Peyer's patch (tissue), 4 donors: ENCODE data around the gene MAP1LC3B2. TPM values are rescaled to one million over a fixed set of nuclear protein-coding genes. Genes with fewer than 3 reads are reported as not detected.

Experiments
- DNase-seq, 3 donors: peaks; one replicate each; pipeline ENCODE4 v3.0.0-alpha.2; 2017 to 2019
- H3K27ac ChIP-seq, 4 donors: fragments of 200-600 bp; sonication (generic); one replicate each; pipeline ENCODE4 v1.5.1; 2016 to 2019
- H3K27me3 ChIP-seq, 2 donors: fragments of 200-600 bp; sonication (generic); one replicate each; pipeline ENCODE4 v1.5.1; 2019
- H3K36me3 ChIP-seq, 3 donors: fragments of 200-600 bp; sonication (generic); one replicate each; pipeline ENCODE4 v1.5.1; 2016 to 2019
- H3K4me1 ChIP-seq, 4 donors: fragments of 200-600 bp; sonication (generic); one replicate each; pipeline ENCODE4 v1.5.1; 2016 to 2019
- H3K4me3 ChIP-seq, 4 donors: fragments of 200-600 bp; sonication (generic); 1 replicate in 3 of 4; 2 replicates in 1 of 4; pipeline ENCODE4 v1.5.1; 2016 to 2019; ENCODE audit warnings: mild to moderate bottlenecking in 1 of 4
- H3K9me3 ChIP-seq, 4 donors: fragments of 200-600 bp; sonication (generic); one replicate each; pipeline ENCODE4 v1.5.1; 2016 to 2019; ENCODE audit warnings: mild to moderate bottlenecking in 1 of 4
- POLR2A ChIP-seq, 2 donors: fragments of 450-650 bp; IDR thresholded peaks; one replicate each; pipeline ENCODE4 v1.5.1; 2017; ENCODE audit warnings: antibody characterized with exemption in 2 of 2, mild to moderate bottlenecking in 2 of 2, moderate library complexity in 2 of 2
- total RNA-seq, 4 donors: library from RNA; depleted of rRNA; stranded (reverse); fragments of >200 nt; gene quantifications; one replicate each; pipeline ENCODE4 v1.1.0, GENCODE V29; 2016
- TF ChIP-seq, protein P1 (sequence below), 6 experiments: fragments of 450-650 bp in 4 of 6; fragments of 200-600 bp in 2 of 6; sonication (generic) in 1 of 6; IDR thresholded peaks; one replicate each; pipeline ENCODE4 v1.5.1; 2017 to 2019; ENCODE audit warnings: antibody characterized with exemption in 6 of 6, mild to moderate bottlenecking in 3 of 6, moderate library complexity in 1 of 6

The MAP1LC3B2 gene
- total RNA-seq, 4 donors from 2014 or later = 1.9 TPM; not detected in 3

- no peak for DNase-seq
- TF ChIP-seq, protein P1, sequence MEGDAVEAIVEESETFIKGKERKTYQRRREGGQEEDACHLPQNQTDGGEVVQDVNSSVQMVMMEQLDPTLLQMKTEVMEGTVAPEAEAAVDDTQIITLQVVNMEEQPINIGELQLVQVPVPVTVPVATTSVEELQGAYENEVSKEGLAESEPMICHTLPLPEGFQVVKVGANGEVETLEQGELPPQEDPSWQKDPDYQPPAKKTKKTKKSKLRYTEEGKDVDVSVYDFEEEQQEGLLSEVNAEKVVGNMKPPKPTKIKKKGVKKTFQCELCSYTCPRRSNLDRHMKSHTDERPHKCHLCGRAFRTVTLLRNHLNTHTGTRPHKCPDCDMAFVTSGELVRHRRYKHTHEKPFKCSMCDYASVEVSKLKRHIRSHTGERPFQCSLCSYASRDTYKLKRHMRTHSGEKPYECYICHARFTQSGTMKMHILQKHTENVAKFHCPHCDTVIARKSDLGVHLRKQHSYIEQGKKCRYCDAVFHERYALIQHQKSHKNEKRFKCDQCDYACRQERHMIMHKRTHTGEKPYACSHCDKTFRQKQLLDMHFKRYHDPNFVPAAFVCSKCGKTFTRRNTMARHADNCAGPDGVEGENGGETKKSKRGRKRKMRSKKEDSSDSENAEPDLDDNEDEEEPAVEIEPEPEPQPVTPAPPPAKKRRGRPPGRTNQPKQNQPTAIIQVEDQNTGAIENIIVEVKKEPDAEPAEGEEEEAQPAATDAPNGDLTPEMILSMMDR (IDR thresholded peaks at IDR 0.05) = no peak
- no peak for TF ChIP-seq POLR2A (IDR thresholded peaks at IDR 0.05)
- H3K36me3 ChIP-seq = no peaks in the 10 kb centered on the region
- no peaks in the 10 kb centered on the region for H3K27me3 ChIP-seq
- peaks cover 0 to 5% (median 0%) of the 10 kb centered on the region in 4 donors for H3K4me1 ChIP-seq
- H3K4me3 ChIP-seq = no peak overlapping the region
- peaks cover 0 to 3% (median 0%) of the 10 kb centered on the region in 4 donors for H3K9me3 ChIP-seq
- H3K27ac ChIP-seq = no peak overlapping the region
These were observed 28.1 kb downstream of the MAP1LC3B2 start for GRCh38 chr12:116587270-116587669.

DNA sequence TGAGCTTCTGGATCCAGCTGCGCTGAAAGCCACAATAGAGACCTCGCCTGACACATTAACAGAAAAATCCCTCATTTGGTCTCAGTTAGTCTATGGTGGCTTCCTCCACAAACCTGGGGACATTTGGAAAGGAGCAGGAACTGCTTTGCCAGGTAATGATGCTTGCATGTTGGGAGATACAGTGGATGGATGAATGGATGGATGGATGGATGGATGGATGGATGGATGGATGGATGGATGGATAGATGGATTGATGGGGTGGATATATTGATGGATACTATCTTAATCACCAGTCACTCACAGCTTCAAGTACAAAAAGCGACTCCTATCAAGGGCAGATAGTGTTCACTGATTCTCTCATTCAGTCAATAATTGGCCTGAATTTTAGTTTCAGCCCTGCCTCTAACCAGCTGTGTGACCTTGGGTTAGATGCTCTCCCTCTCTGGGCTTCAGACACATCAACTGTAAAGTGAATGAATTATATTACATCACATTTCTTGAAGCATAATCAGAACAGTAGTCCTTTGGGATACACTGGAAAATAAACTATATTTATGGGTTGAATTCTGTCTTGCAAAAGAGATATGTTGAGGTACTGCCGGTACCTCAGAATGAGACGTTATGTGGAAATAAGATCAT lies 29.3 kb downstream of the MAP1LC3B2 start:
- H3K9me3 ChIP-seq = peaks cover 0 to 3% (median 0%) of the 10 kb centered on the region in 4 donors
- no peaks in the 10 kb centered on the region for H3K27me3 ChIP-seq
- no peak overlapping the region for H3K27ac ChIP-seq
- no peaks in the 10 kb centered on the region for H3K36me3 ChIP-seq
- H3K4me1 ChIP-seq = peaks cover 0 to 12% (median 0%) of the 10 kb centered on the region in 4 donors
- H3K4me3 ChIP-seq = no peak overlapping the region
- peak in 1 of 3 donors; percentile 2 for DNase-seq
- no peak for TF ChIP-seq POLR2A (IDR thresholded peaks at IDR 0.05)
- TF ChIP-seq, protein P1 (IDR thresholded peaks at IDR 0.05) = no peak

GRCh38 chr12:116589581-116589980 lies 30.4 kb downstream of the MAP1LC3B2 start:
- H3K36me3 ChIP-seq = no peaks in the 10 kb centered on the region
- no peaks in the 10 kb centered on the region for H3K27me3 ChIP-seq
- H3K27ac ChIP-seq = no peak overlapping the region
- TF ChIP-seq, protein P1 (IDR thresholded peaks at IDR 0.05) = no peak
- TF ChIP-seq POLR2A (IDR thresholded peaks at IDR 0.05) = no peak
- H3K9me3 ChIP-seq = peaks cover 0 to 3% (median 0%) of the 10 kb centered on the region in 4 donors
- H3K4me1 ChIP-seq = peaks cover 0 to 12% (median under 1%) of the 10 kb centered on the region in 4 donors
- H3K4me3 ChIP-seq = no peak overlapping the region
- DNase-seq = no peak

DNA sequence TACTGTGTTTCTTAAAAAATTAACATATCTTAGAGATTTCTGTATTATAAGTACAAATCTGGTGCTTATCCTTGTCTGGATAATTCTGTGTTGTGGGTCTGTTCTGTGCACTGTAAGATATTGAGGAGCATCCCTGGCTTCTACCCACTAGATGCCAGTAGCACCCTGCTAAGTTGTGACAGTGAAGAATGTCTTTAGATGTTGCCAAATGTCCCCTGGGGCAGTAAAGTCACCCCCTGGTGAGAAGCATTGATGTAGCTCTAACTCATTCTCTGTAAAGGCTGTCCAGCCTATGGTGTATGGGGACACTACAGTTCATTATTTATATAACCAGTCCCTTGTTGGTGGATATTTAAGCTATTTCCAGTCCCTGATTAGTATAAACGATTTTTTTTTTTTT lies 31.4 kb downstream of the MAP1LC3B2 start:
- DNase-seq = no peak
- Histone ChIP-seq H3K9me3 (no peaks in the 10 kb centered on the region), H3K36me3 (no peaks in the 10 kb centered on the region), H3K4me1 (peaks cover 0 to 12% (median 2%) of the 10 kb centered on the region in 4 donors), H3K27ac (no peak overlapping the region), H3K4me3 (no peak overlapping the region), H3K27me3 (no peaks in the 10 kb centered on the region)
- TF ChIP-seq, protein P1 (IDR thresholded peaks at IDR 0.05) = no peak
- TF ChIP-seq POLR2A (IDR thresholded peaks at IDR 0.05) = no peak

DNA sequence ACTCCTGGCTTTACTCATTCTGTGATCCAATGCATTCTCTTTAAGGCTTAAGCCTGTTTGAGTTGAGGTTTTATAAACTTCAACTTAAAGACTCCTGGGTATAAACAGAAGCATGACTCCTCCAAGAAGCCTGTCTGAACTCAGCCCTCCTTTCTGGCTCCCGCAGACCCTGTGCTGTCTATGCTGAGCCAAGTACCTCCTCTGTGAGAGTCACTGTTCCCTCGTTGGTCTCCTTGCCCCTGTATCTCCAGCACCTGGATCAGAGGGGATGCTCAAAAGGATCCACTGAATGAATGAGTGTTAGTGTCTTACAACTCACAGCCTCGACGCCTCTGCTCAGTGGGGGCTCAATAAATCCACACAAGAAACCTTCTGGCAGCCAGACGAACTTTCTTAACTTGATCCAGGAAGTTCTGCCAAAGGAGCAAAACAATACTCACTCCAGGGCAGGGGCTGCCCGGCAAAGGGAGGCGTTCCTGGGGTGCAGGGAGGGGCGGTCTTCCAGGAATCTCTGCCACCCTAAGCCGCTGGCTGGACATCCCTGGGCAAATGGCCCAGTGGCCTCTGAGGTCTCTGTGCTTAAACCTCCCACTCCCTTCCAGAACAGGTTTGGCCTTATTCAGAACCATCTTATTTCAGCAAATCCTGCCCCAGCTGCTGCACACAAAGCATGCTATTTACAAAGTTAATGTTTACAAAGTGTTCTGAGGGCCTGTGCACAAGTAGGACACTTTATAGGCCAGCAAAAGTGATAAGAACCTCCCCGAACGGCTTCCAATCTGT lies 32.9 kb downstream of the MAP1LC3B2 start:
- H3K4me1 ChIP-seq = peaks cover 0 to 12% (median 2%) of the 10 kb centered on the region in 4 donors
- H3K27ac ChIP-seq = peak overlapping the region in 3 of 4 donors; percentile 29 to 60 (median 42)
- no peaks in the 10 kb centered on the region for H3K36me3 ChIP-seq
- no peaks in the 10 kb centered on the region for H3K9me3 ChIP-seq
- H3K4me3 ChIP-seq = no peak overlapping the region
- DNase-seq = peak in 1 of 3 donors; percentile 49
- no peaks in the 10 kb centered on the region for H3K27me3 ChIP-seq
- no peak for TF ChIP-seq POLR2A (IDR thresholded peaks at IDR 0.05)
- TF ChIP-seq, protein P1 (IDR thresholded peaks at IDR 0.05) = no peak
